Endothelial cell of hepatic sinusoid (primary cell): Measurements from ENCODE around the gene SH3BP1.
"Not testable (repeated sequence)": the region's sequence is repeated elsewhere in the genome, so short reads cannot be mapped to it uniquely, and the experiment has no call there.

ENCODE experiments used
- in situ Hi-C: cut with HindIII; loops from 2 replicates; pipeline ENCODE4 v1.10.0; 2017; ENCODE audit warnings: low sequenced_read_pairs

Gene SH3BP1, protein sequence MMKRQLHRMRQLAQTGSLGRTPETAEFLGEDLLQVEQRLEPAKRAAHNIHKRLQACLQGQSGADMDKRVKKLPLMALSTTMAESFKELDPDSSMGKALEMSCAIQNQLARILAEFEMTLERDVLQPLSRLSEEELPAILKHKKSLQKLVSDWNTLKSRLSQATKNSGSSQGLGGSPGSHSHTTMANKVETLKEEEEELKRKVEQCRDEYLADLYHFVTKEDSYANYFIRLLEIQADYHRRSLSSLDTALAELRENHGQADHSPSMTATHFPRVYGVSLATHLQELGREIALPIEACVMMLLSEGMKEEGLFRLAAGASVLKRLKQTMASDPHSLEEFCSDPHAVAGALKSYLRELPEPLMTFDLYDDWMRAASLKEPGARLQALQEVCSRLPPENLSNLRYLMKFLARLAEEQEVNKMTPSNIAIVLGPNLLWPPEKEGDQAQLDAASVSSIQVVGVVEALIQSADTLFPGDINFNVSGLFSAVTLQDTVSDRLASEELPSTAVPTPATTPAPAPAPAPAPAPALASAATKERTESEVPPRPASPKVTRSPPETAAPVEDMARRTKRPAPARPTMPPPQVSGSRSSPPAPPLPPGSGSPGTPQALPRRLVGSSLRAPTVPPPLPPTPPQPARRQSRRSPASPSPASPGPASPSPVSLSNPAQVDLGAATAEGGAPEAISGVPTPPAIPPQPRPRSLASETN

DNA sequence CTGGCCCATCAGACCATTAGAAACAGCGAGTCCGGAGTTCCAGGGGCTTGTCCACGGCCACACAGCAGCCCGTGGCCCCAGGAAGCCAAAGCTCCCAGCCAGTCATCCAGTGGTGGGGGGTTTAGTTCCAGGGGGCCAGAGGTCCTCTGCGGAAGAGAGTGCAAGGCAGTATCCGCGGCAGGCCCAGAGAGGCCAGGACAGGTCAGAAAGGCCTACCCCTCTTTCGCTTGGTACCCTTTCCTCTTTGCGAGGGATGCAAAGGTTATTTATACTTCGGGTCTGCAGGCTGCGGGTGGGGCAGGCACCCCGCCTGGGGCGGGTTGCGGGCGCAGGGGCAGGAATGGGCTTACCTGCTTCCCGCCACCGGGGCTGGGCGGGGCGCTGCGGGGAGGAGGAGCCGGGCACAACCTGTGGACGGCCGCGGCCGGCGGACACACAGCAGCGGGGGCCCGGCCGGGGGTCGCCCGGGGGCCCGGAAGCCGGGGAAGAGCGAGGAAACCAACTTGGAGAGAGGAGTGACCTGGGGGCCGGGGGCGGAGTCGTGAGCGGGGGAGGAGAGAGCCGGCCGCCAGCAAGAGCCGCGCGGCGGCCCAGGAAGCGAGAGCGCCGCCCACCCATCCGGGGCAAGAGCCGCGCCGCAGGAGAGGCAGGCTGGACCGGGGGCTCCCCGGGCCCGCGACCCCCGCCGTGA, at the start of gene SH3BP1:
Gene SH3BP1, plus strand, starts transcription at position 600 of the 691 bp plus-strand sequence. CDS start 119 bp downstream, outside the sequence.
- in situ Hi-C loops: no loop called here

DNA sequence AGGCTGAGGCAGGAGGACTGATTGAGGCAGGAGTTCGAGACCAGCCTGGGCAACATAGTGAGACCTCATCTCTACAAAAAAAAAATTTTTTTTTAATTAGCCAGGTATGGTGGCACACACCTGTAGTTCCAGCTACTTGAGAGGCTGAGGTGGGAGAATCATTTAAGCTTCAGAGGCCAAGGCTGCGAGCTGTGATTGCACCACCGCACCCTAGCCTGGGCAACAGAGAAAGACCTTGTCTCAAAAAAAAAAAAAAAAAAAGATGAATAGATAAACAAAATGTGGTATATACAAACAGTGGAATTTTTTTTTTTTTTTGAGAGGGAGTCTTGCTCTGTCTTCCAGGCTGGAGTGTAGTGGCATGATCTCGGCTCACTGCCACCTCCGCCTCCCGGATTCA, 48.4 kb upstream of the SH3BP1 start:
- in situ Hi-C loops: not testable (repeated sequence)

DNA sequence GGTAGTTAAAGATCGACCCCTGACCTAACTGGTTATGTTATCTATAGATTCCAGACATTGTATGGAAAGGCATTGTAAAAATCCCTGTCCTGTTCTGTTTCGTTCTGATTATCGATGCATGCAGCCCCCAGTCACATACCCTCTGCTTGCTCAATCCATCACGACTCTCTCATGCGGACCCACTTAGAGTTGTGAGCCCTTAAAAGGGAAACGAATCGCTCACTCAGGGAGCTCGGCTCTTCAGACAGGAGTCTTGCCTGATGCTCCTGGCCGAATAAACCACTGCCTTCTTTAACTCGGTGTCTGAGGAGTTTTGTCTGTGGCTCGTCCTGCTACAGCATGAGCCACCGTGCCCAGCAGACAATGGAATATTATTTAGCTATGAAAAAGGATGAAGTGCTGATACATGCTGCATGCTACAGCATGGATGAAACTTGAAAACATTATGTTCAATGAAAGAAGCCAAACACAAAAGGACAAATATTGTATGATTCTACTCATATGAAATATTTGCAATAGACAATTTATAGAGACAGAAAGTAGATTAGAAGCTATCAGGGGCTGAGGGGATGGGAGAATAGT, 47.6 kb upstream of the SH3BP1 start:
- in situ Hi-C loops: no loop called here

DNA sequence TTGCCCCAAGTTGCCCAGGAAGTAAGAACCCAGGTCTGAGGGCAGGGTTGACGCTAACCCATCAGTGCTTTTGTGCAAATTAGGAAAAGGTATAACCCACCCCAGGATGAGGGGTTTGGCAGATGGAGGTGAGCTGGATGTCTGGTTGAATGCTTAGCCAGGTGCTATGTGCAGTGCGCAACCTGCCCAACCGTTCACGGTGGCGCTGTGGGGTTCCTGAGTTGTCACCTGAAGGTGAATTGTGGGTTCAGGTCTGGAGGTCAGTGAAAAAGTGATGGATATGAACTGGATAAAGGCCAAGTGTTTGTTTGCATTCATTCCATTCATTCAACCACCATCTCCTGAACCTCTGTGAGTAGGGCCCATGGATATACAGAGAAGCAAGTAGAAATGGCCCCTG, 45.2 kb upstream of the SH3BP1 start:
- in situ Hi-C loops: no loop called here

DNA sequence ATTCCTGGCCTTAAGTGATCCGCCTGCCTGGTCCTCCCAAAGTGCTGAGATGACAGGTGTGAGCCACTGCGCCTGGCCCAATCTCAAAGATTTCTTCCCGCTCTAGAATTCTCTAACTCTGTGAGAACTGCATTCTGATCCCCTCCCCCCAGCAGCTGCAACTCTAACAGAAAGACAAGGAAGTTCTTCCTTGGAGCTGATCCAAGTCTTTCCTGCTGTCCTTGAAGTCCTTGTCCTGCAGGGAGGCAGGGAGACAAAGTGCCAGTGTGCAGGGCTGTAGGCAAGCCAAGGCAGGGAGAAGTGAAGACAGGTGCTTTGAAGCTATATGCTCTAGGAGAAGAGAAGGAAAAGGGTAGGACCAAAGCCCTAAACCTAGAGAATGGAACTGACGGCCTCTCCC, 40.3 kb upstream of the SH3BP1 start:
- in situ Hi-C loops: no loop called here

DNA sequence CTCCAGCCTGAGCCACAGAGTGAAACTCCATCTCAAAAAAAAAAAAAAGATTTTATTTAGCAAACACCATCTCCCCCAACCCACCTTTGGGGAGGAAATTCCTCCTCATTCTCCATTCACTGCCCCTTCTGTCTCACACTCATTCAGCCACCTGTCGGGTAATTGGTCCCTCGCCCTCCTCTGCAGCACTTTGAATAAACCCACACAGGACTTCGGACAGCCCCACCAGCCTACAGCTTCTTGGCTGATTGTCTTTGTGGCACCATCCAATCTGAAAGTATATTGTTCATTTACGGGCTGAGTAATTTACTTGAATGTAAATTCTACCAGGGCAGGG, 38.3 kb upstream of the SH3BP1 start:
- in situ Hi-C loops: no loop called here

DNA sequence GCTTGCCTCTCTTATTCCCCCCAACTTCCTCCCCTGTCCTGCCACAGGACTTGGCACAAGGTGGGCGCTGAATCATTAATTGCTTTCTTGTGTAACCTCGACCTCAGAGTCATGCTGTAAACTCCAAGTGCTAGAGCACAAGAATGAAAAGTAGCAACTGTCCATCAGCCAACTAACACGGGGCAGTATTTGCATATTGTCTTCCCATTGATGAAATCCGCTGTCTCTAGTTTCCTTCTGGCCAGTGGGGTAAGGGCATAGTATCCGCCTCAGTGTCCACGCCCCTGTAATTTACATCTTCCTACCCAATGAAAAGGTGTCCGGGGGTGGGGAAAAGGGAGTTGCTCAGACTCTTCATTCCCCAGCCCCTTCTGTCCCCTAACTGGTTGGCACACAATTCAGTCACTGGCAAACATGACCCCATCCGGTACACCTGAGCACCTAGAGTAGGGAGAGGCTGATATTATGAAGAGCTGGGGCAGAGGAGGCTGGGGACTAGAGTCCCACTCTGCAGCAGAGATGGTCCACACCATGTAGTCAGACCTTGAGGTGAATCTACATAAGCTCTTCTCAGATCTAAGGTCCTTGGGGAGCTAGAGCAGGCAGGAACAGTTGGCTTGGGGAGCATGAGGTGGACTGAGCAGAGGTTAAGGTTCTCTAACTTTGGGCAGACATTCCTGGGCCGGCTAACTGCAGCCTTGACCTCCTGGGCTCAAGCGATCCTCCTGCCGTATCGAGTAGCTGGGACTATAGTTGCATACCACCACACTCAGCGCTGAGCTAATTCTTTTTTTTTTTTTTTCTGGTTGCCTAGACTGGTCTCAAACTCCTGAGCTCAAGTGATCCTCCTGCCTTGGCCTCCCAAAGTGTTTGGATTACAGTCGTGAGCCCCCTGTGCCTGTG, 37.7 kb upstream of the SH3BP1 start:
- in situ Hi-C loops: no loop called here

DNA sequence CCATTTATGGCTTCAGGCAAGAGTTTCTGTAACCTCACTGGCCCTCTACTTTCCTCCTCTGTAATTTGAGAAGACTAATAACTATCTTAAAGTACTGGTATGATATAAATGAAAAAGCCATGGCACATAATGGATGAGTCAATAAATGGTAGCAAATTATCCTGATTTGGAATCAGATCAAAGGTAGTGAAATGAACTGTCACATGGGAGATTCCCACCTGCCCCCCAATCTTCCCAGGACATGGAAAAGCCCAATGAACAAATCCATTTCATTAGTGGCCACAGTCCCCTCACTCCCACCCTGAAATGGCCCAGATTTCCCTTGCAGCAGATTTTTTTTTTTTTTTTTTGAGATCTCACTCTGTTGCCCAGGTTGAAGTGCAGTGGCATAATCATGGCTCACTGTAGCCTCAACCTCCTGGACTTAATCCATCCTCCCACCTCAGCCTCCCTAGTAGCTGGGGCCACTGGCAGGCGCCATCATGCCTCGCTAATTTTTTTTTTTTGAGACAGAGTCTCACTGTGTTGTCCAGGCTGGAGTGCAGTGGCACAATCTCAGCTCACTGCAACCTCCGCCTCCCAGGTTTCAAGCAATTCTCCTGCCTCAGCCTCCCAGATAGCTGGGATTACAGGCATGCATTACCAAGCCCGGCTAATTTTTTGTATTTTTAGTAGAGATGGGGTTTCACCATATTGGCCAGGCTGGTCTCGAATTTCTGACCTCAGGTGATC, 36.8 kb upstream of the SH3BP1 start:
- in situ Hi-C loops: not testable (repeated sequence)

DNA sequence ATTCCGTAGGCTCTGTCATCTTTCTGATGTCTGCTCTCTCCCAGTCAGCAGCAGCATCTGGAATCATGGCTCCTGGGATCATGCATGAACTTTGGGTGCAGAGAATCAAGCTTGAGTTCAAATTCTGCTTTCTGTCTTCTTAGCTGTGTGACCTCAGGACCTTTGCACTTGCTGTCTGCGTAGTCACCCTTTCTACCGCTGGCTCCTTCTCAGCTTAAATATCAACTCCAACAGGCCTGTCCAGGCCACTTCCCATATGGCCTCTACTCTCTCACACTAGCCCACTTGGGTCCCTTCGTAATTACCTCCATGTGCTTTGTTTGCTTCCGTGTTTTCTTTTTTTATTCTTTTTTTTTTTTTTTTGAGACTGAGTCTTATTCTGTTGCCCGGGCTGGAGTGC, 35.4 kb upstream of the SH3BP1 start:
- in situ Hi-C loops: no loop called here

DNA sequence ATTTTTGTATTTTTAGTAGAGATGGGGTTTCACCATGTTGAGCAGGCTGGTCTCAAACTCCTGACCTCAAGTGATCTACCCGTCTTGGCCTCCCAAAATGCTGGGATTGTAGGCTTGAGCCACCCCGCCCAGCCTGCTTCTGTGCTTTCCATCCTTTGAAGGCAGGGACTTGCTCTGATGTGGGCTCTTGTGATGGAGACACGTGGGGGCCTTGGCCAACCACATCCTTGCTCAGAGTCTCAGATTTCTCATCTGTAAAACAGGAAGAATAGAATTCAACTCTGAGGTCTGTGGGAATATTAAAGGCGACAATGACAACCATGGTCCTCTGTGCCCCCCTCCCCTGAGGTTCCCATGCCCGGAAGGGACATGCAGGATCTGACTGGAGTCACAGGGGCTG, 34.6 kb upstream of the SH3BP1 start:
- in situ Hi-C loops: no loop called here

DNA sequence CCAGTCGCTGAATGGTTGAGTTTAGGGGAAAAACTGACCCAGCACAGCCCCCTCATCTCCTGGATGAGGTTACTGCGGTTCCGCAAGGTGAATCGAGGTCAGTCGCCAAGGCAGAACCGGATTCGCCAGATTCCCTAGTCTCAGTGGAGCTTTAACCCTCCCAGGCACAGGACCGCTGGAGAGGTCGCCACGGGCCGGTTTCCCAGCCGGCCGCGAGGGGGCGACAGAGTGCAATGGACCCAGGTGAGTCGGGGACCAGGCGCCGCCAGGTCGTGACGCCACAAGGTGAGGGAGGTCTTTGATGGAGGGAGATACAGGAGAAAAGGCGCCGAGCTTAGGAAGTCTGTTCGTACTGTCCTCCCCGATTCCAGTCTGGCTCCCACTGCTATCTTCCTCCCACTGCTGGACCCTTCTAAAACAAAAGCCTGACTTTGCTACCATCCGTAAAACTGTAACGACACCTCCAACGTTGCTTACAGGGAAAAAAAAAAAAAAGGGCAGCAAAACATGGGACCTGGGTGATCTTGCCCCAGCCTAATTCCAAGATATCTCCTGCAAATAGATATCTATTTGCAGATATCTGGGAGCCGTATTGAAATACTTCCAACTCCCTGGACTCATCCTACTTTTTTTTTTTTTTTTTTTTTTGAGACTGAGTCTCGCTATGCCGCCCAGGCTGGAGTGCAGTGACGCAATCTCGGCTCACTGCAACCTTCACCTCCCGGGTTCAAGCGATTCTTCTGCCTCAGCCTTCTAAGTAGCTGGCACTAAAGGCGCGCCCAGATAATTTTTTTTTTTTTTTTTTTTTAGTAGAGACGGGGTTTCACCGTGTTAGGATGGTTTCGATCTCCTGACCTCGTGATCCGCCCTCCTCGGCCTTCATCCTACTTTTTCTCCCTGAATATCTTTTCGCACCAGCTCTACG, 32.2 kb upstream of the SH3BP1 start:
- in situ Hi-C loops: no loop called here

DNA sequence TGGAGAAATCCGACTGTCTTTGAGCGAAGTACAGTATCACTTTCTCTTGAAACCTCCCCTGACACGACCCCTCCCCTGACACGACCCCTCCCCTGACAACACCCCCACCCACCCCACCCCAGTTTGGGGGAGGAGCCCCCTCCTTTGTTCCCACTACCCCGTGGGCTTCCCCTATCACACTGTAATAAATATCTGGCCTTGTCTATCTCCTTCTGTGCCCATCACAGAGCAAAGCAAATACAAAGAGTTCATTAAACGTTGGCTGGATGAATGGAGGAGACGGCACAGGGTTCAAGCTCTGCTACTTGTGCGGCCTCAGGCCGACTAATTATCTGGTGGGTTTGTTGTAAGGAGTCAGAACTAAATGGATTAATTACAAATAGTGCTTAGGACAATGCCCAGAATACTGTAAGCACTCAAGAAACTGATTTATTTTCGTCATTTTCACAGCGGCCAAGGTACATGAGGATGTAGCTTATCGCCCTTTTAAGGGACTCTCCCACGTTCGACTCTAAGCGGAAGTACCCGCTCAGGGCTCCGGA, 31.5 kb upstream of the SH3BP1 start:
- in situ Hi-C loops: no loop called here

DNA sequence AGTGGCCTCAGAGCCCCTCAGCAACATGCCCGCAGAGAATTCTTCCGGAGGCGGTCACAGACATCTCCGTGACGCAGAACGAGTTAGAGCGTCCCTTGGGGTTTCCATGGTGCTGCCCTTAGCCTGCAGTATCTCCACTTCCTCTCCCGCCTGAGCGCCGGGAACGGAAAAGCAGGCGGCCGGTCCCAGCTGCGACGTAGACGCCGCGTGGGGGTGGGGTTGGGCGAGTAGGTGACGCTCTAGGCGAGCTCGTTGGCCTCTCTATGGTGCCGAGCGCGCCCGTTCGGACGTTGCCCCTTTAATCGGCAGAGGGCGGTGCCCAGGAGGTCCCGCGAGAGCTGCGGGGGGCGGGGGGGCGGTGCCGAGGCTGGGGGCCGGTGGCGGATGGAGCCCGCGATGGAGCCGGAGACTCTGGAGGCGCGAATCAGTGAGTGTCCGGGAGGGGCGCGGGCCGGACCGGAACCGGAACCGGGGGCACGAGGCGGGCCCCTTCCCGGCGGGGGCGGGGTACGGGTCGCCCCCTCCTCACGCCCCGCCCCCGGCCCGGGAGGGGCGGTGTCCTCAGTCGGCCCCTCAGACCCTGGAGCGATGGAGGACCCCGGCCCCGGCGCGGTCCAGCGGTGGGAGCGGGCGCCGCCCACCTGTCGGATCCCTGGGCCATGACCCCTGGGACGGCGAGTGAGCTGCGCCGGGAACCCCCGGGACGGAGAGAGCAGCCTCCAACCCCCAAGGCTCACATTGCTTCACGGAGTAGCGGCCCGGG, 30.8 kb upstream of the SH3BP1 start, which contains the start of gene GGA1:
Gene GGA1, plus strand, starts transcription at position 358 of the 763 bp plus-strand sequence. Its CDS starts 27 bp downstream, at position 385.
- in situ Hi-C loops: no loop called here

DNA sequence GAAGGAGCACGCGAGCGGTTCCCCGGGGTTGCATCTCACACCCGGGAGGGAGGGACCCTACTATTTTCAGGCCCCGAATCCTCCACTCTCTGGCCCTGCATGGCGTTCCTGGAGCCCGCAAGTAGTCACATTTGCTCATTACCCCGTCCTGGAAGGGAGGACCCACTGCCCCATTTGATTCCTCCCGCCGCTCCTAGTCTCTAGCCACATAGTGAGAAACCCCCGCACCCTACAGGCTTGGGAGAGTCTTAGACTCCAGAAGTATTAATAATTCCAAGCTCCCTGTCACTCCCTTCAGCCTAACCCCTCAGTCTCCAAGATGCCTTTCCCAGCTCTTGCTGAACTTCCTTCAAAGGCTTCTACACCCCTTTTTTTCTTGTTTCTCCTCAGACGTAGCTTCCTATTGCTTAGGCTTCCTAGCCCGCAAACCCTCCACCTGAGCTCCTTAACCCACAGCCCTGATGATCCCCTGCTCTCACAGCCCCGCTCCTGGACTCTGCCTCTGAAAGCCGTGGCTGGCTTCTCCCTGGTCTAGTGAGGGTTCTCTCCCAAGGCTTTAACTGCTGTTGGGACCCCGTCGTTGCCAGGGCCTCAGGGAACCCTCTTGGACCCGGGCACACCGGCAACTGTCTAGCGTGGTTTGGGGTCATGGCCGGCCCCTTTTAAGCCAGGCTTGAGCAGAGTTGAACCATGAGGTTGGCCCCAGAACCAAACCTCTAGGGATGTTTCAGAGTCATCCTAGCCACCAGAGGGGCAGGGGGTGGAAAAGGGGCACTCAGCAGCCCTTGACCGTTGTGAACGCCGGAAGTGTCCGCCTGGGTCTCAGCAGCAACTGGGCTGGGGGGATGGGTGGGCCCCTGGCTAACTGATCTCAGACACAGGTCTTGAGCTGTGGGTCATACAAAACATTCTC, 30.0 kb upstream of the SH3BP1 start:
- in situ Hi-C loops: no loop called here

DNA sequence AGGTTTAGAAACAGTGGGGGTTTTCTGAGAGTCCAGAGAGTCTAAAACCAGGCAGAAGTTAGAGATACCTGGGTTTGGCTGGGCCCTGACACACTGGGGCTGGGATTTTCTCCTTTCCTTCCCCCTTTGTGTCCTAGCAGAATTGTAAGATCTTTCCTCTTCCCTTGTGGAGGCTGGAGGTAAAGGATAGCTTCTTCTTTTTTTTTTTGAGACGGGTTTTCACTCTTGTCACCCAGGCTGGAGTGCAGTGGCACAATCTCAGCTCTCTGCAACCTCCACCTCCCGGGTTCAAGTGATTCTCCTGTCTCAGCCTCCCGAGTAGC, 29.4 kb upstream of the SH3BP1 start:
- in situ Hi-C loops: not testable (repeated sequence)

DNA sequence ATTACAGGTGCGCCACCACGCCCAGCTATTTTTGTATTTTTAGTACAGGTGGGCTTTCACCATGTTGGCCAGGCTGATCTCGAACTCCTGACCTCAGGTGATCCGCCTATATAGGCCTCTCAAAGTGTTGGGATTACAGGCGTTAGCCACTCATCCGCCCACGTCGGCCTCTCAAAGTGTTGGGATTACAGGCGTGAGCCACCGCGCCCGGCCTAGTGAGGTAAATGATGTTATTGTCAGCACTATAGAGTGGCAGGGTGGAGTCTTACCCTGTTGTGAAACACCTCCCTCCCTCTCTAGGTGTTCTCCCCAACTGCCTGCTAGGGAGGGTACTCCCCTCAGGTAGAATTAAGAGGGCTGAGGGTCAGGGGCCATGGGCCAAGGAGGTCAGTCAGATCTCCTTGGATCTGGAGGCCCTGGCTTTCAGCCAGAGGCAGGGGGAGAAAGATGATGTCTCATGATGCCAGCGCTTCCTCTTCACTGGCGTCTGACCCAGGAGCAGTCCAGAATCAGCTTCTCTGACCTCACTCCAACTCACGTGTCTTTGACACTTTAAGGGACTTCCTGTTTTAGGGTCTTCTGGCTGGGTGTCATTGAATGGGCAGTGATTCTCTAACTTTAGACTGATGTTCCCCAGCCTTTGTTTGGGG, 28.9 kb upstream of the SH3BP1 start:
- in situ Hi-C loops: no loop called here
